ENCODE results near the gene FAR2.

DNA sequence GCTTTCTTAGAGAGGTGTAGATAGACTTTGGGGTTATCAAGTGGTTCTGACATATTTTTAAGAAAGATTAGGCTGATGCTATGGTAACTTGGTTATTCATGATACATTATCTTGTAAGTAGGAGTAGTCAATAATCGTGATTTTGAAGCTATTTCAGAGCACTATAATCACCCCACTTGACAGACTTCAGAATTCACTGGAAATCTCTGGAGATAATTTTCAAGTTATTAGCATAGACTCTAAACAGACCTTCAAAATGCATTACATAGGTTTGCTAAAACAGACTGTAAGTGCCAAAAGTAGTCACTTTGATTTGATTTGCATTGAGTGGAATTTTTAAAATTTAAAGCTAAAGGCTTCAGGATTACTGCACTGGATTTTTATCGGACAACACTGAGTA lies 157.6 kb downstream of the FAR2 start:
- TF ChIP-seq RAD21 (IDR thresholded peaks at IDR 0.05; ENCODE audit: low read length): no peak
- TF ChIP-seq POLR2AphosphoS5 (IDR thresholded peaks at IDR 0.05; ENCODE audit: low read depth, low read length): no peak
- no peak for TF ChIP-seq EZH2phosphoT487 (IDR thresholded peaks at IDR 0.05; ENCODE audit: borderline replicate concordance, low read depth)
- TF ChIP-seq MAX (IDR thresholded peaks at IDR 0.05; ENCODE audit: low read depth): no peak
- no peak for TF ChIP-seq MXI1 (IDR thresholded peaks at IDR 0.05; ENCODE audit: low read depth, low read length)
- TF ChIP-seq EP300 (IDR thresholded peaks at IDR 0.05; ENCODE audit: borderline replicate concordance in 1 of 2, low read depth in 1 of 2, low read length in 1 of 2): no peak
- TF ChIP-seq, protein P1, sequence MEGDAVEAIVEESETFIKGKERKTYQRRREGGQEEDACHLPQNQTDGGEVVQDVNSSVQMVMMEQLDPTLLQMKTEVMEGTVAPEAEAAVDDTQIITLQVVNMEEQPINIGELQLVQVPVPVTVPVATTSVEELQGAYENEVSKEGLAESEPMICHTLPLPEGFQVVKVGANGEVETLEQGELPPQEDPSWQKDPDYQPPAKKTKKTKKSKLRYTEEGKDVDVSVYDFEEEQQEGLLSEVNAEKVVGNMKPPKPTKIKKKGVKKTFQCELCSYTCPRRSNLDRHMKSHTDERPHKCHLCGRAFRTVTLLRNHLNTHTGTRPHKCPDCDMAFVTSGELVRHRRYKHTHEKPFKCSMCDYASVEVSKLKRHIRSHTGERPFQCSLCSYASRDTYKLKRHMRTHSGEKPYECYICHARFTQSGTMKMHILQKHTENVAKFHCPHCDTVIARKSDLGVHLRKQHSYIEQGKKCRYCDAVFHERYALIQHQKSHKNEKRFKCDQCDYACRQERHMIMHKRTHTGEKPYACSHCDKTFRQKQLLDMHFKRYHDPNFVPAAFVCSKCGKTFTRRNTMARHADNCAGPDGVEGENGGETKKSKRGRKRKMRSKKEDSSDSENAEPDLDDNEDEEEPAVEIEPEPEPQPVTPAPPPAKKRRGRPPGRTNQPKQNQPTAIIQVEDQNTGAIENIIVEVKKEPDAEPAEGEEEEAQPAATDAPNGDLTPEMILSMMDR (IDR thresholded peaks at IDR 0.05): no peak
- no peak for TF ChIP-seq FOXJ3 (CRISPR knock-in tag; IDR thresholded peaks at IDR 0.05)
- TF ChIP-seq SIN3A (IDR thresholded peaks at IDR 0.05; ENCODE audit: borderline replicate concordance, low read depth, low read length): no peak
- TF ChIP-seq ELF1 (IDR thresholded peaks at IDR 0.05): no peak
- TF ChIP-seq, protein P2, sequence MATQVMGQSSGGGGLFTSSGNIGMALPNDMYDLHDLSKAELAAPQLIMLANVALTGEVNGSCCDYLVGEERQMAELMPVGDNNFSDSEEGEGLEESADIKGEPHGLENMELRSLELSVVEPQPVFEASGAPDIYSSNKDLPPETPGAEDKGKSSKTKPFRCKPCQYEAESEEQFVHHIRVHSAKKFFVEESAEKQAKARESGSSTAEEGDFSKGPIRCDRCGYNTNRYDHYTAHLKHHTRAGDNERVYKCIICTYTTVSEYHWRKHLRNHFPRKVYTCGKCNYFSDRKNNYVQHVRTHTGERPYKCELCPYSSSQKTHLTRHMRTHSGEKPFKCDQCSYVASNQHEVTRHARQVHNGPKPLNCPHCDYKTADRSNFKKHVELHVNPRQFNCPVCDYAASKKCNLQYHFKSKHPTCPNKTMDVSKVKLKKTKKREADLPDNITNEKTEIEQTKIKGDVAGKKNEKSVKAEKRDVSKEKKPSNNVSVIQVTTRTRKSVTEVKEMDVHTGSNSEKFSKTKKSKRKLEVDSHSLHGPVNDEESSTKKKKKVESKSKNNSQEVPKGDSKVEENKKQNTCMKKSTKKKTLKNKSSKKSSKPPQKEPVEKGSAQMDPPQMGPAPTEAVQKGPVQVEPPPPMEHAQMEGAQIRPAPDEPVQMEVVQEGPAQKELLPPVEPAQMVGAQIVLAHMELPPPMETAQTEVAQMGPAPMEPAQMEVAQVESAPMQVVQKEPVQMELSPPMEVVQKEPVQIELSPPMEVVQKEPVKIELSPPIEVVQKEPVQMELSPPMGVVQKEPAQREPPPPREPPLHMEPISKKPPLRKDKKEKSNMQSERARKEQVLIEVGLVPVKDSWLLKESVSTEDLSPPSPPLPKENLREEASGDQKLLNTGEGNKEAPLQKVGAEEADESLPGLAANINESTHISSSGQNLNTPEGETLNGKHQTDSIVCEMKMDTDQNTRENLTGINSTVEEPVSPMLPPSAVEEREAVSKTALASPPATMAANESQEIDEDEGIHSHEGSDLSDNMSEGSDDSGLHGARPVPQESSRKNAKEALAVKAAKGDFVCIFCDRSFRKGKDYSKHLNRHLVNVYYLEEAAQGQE (IDR thresholded peaks at IDR 0.05; ENCODE audit: low read depth, low read length): no peak
- TF ChIP-seq PBX3 (IDR thresholded peaks at IDR 0.05): no peak
- no peak for TF ChIP-seq FOXM1 (IDR thresholded peaks at IDR 0.05; ENCODE audit: low read depth)
- no peak for TF ChIP-seq YY1 (IDR thresholded peaks at IDR 0.05; ENCODE audit: low read depth)
